GM23338 (cell line): ENCODE results near the gene GGN. TPM values are rescaled to one million over a fixed set of nuclear protein-coding genes. Genes with fewer than 3 reads are reported as not detected.

Experiments
- ATAC-seq: fragments of 200-7000 bp; cut with Tn5 transposase; 3 replicates; pipeline ENCODE4 v1.9.1; 2020
- DNase-seq: peaks from one replicate; pipeline ENCODE4 v3.0.0-alpha.2; 2015; ENCODE audit warnings: low spot score
- H2AFZ ChIP-seq: fragments of 200-600 bp; sonication (generic); 2 replicates; pipeline ENCODE4 v1.8.0; 2016; ENCODE audit warnings: antibody characterized with exemption, mild to moderate bottlenecking, moderate library complexity
- H3F3A ChIP-seq: fragments of 200-600 bp; sonication (generic); replicated peaks from 2 replicates; pipeline ENCODE4 v1.8.0; 2017; ENCODE audit warnings: antibody characterized with exemption, mixed run types, low read depth
- H3K27ac ChIP-seq: fragments of 200-600 bp; sonication (generic); 2 replicates; pipeline ENCODE4 v1.6.1; 2016; ENCODE audit warnings: low read depth
- H3K27me3 ChIP-seq: fragments of 200-600 bp; sonication (generic); 2 replicates; pipeline ENCODE4 v1.8.0; 2016; ENCODE audit warnings: mild to moderate bottlenecking, mixed run types, moderate library complexity; ENCODE audit not compliant: insufficient read depth
- H3K36me3 ChIP-seq: fragments of 200-600 bp; sonication (generic); 2 replicates; pipeline ENCODE4 v1.8.0; 2016; ENCODE audit warnings: mild to moderate bottlenecking; ENCODE audit not compliant: insufficient read depth
- H3K4me1 ChIP-seq: fragments of 200-600 bp; sonication (generic); 2 replicates; pipeline ENCODE4 v1.8.0; 2016; ENCODE audit warnings: mild to moderate bottlenecking, moderate library complexity; ENCODE audit not compliant: insufficient read depth
- H3K4me2 ChIP-seq: fragments of 200-600 bp; sonication (generic); 2 replicates; pipeline ENCODE4 v1.7.1; 2017; ENCODE audit warnings: mixed run types
- H3K4me3 ChIP-seq: fragments of 200-600 bp; sonication (generic); 2 replicates; pipeline ENCODE4 v1.6.1; 2016; ENCODE audit warnings: mixed run types
- H3K79me2 ChIP-seq: fragments of 200-600 bp; sonication (generic); replicated peaks from 2 replicates; pipeline ENCODE4 v1.8.0; 2017; ENCODE audit warnings: mild to moderate bottlenecking; ENCODE audit not compliant: insufficient read depth
- H3K9me2 ChIP-seq: fragments of 200-600 bp; sonication (generic); 2 replicates; pipeline ENCODE4 v1.8.0; 2017; ENCODE audit not compliant: insufficient read depth
- H4K20me1 ChIP-seq: fragments of 200-600 bp; sonication (generic); replicated peaks from 2 replicates; pipeline ENCODE4 v1.8.0; 2017; ENCODE audit warnings: mild to moderate bottlenecking; ENCODE audit not compliant: insufficient read depth
- H3K27ac Mint-ChIP-seq: 2 replicates; pipeline ENCODE4 v1.8.0; 2020; ENCODE audit warnings: inconsistent platforms, mild to moderate bottlenecking, moderate library complexity, mixed read lengths
- H3K27me3 Mint-ChIP-seq: 3 replicates; pipeline ENCODE4 v1.8.0; 2022; ENCODE audit warnings: low read depth, mild to moderate bottlenecking, moderate library complexity, mixed read lengths, inconsistent platforms; ENCODE audit not compliant: insufficient read depth, poor library complexity
- H3K36me3 Mint-ChIP-seq: 3 replicates; pipeline ENCODE4 v1.8.0; 2021; ENCODE audit warnings: low read depth, mild to moderate bottlenecking, inconsistent platforms, moderate library complexity, mixed read lengths
- H3K4me1 Mint-ChIP-seq: 3 replicates; pipeline ENCODE4 v1.8.0; 2020; ENCODE audit warnings: mild to moderate bottlenecking, inconsistent platforms, mixed read lengths
- H3K4me3 Mint-ChIP-seq: 3 replicates; pipeline ENCODE4 v1.8.0; 2021; ENCODE audit warnings: moderate library complexity, mild to moderate bottlenecking, inconsistent platforms, mixed read lengths
- H3K9me3 Mint-ChIP-seq: 3 replicates; pipeline ENCODE4 v1.8.0; 2020; ENCODE audit warnings: moderate library complexity, mild to moderate bottlenecking, inconsistent platforms, mixed read lengths
- ZNF114 ChIP-seq: fragments of 250-450 bp; sonication (Bioruptor Pico); IDR thresholded peaks from 2 replicates; pipeline ENCODE4 v1.5.0; 2020; ENCODE audit warnings: mild to moderate bottlenecking, moderate library complexity
- ZNF331 ChIP-seq: fragments of 250-450 bp; sonication (Bioruptor Pico); IDR thresholded peaks from 2 replicates; pipeline ENCODE4 v1.5.0; 2020; ENCODE audit warnings: low read depth, mild to moderate bottlenecking, moderate library complexity
- polyA plus RNA-seq: library from polyadenylated mRNA; unstranded; fragments of >200 nt; fragmentation: Nextera tagmentation; extraction: Ambion mirVana; gene quantifications from 2 replicates; pipeline ENCODE4 v1.2.1, GENCODE V29; 2016
- total RNA-seq: library from RNA; depleted of rRNA; stranded (reverse); fragments of >200 nt; shearing (Covaris generic); gene quantifications from 2 replicates; pipeline ENCODE4 v1.2.3, GENCODE V29; 2014
- TF ChIP-seq, protein P1 (sequence below): fragments of 250-450 bp; sonication (Bioruptor Pico); IDR thresholded peaks from 2 replicates; pipeline ENCODE4 v1.5.0; 2020; ENCODE audit warnings: mild to moderate bottlenecking, moderate library complexity
- TF ChIP-seq, protein P2 (sequence below), 2 experiments: fragments of 200-600 bp in 1 of 2; sonication (generic) in 1 of 2; conservative IDR thresholded peaks; 2 replicates each; pipeline versions ENCODE4 v1.5.1 to v1.6.1; 2016 to 2017; ENCODE audit warnings: antibody characterized with exemption in 2 of 2, low read depth in 2 of 2, mild to moderate bottlenecking in 2 of 2, moderate library complexity in 1 of 2

GGN gene
- total and polyA plus RNA-seq, 2 experiments from 2014 or later = 0.14 to 1.5 TPM

DNA sequence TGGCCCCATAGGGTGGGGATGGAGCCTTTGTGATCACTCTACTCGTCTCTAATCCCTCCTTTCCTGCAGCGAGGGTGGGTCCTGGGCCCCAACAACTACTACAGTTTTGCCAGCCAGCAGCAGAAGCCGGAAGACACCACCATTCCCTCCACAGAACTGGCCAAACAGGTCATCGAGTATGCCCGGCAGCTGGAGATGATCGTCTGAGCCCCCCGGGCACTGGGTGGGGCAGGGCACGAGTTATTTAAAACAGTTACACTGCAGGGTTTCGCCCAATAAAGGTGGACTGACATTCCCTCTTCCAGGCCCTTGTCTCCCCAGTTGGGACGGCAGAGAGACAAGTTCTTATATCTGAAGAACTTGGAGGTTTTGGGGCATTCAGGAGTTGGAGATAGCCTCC, 4.7 kb downstream of the GGN start:
- no peak for DNase-seq
- H3K9me2 ChIP-seq = no peaks in the 10 kb centered on the region
- Mint-ChIP-seq H3K27ac (no peak overlapping the region), H3K4me1 (peaks cover 16% of the 10 kb centered on the region), H3K27me3 (peaks cover 32% of the 10 kb centered on the region), H3K9me3 (no peaks in the 10 kb centered on the region; the same call in 2 of the 3 replicates), H3K36me3 (peaks cover 48% of the 10 kb centered on the region), H3K4me3 (no peak overlapping the region)
- H3K4me1 ChIP-seq = peaks cover 3% of the 10 kb centered on the region
- no peaks in the 10 kb centered on the region for H3K79me2 ChIP-seq
- no peak for ATAC-seq
- no peak overlapping the region for H3K4me2 ChIP-seq
- H3K27me3 ChIP-seq = peaks cover 24% of the 10 kb centered on the region
- peaks cover 15% of the 10 kb centered on the region for H3F3A ChIP-seq
- H4K20me1 ChIP-seq = peaks cover 8% of the 10 kb centered on the region
- TF ChIP-seq, protein P1, sequence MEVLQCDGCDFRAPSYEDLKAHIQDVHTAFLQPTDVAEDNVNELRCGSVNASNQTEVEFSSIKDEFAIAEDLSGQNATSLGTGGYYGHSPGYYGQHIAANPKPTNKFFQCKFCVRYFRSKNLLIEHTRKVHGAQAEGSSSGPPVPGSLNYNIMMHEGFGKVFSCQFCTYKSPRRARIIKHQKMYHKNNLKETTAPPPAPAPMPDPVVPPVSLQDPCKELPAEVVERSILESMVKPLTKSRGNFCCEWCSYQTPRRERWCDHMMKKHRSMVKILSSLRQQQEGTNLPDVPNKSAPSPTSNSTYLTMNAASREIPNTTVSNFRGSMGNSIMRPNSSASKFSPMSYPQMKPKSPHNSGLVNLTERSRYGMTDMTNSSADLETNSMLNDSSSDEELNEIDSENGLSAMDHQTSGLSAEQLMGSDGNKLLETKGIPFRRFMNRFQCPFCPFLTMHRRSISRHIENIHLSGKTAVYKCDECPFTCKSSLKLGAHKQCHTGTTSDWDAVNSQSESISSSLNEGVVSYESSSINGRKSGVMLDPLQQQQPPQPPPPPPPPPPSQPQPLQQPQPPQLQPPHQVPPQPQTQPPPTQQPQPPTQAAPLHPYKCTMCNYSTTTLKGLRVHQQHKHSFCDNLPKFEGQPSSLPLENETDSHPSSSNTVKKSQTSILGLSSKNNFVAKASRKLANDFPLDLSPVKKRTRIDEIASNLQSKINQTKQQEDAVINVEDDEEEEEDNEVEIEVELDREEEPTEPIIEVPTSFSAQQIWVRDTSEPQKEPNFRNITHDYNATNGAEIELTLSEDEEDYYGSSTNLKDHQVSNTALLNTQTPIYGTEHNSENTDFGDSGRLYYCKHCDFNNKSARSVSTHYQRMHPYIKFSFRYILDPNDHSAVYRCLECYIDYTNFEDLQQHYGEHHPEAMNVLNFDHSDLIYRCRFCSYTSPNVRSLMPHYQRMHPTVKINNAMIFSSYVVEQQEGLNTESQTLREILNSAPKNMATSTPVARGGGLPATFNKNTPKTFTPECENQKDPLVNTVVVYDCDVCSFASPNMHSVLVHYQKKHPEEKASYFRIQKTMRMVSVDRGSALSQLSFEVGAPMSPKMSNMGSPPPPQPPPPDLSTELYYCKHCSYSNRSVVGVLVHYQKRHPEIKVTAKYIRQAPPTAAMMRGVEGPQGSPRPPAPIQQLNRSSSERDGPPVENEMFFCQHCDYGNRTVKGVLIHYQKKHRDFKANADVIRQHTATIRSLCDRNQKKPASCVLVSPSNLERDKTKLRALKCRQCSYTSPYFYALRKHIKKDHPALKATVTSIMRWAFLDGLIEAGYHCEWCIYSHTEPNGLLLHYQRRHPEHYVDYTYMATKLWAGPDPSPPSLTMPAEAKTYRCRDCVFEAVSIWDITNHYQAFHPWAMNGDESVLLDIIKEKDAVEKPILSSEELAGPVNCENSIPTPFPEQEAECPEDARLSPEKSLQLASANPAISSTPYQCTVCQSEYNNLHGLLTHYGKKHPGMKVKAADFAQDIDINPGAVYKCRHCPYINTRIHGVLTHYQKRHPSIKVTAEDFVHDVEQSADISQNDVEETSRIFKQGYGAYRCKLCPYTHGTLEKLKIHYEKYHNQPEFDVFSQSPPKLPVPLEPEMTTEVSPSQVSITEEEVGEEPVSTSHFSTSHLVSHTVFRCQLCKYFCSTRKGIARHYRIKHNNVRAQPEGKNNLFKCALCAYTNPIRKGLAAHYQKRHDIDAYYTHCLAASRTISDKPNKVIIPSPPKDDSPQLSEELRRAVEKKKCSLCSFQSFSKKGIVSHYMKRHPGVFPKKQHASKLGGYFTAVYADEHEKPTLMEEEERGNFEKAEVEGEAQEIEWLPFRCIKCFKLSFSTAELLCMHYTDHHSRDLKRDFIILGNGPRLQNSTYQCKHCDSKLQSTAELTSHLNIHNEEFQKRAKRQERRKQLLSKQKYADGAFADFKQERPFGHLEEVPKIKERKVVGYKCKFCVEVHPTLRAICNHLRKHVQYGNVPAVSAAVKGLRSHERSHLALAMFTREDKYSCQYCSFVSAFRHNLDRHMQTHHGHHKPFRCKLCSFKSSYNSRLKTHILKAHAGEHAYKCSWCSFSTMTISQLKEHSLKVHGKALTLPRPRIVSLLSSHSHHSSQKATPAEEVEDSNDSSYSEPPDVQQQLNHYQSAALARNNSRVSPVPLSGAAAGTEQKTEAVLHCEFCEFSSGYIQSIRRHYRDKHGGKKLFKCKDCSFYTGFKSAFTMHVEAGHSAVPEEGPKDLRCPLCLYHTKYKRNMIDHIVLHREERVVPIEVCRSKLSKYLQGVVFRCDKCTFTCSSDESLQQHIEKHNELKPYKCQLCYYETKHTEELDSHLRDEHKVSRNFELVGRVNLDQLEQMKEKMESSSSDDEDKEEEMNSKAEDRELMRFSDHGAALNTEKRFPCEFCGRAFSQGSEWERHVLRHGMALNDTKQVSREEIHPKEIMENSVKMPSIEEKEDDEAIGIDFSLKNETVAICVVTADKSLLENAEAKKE (CRISPR knock-in tag) = no peak
- H3K4me3 ChIP-seq = no peak overlapping the region
- no peak overlapping the region for H2AFZ ChIP-seq
- no peak overlapping the region for H3K27ac ChIP-seq
- H3K36me3 ChIP-seq = peaks cover 11% of the 10 kb centered on the region

DNA sequence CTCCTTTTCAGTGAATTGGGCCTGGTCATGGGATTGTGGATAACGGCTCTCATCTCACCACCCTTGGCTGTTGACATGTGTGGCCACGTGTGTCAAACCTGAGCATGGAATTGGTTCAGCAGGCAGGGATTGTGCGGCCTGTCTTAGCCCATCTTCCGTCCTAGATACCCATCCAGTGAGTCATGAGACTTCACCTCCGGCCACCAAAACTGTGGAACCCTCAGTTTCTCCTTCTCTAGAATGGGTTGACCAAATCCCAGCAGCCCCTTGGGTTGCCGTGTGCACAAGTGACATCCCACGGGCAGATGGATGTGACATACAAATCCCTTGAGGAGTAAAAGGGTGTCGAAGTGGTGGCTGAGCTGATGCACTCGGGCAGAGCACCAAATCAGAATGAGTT, 6.7 kb downstream of the GGN start:
- Mint-ChIP-seq H3K9me3 (no peaks in the 10 kb centered on the region; the same call in 2 of the 3 replicates), H3K27me3 (peaks cover 22% of the 10 kb centered on the region), H3K4me3 (no peak overlapping the region), H3K4me1 (peaks cover 13% of the 10 kb centered on the region), H3K27ac (no peak overlapping the region), H3K36me3 (peaks cover 52% of the 10 kb centered on the region)
- no peak overlapping the region for H2AFZ ChIP-seq
- H3K4me1 ChIP-seq = peaks cover 3% of the 10 kb centered on the region
- H3K9me2 ChIP-seq = no peaks in the 10 kb centered on the region
- H4K20me1 ChIP-seq = peaks cover 14% of the 10 kb centered on the region
- peaks cover 16% of the 10 kb centered on the region for H3K79me2 ChIP-seq
- no peak overlapping the region for H3K27ac ChIP-seq
- peaks cover 15% of the 10 kb centered on the region for H3F3A ChIP-seq
- H3K4me3 ChIP-seq = no peak overlapping the region
- H3K4me2 ChIP-seq = no peak overlapping the region
- no peak for DNase-seq
- H3K27me3 ChIP-seq = peaks cover 14% of the 10 kb centered on the region
- no peak for ATAC-seq
- peaks cover 20% of the 10 kb centered on the region for H3K36me3 ChIP-seq
- TF ChIP-seq ZNF114 (CRISPR knock-in tag) (no peak), ZNF331 (CRISPR knock-in tag) (no peak)
- TF ChIP-seq, protein P1 (CRISPR knock-in tag) = no peak
- TF ChIP-seq, protein P2, sequence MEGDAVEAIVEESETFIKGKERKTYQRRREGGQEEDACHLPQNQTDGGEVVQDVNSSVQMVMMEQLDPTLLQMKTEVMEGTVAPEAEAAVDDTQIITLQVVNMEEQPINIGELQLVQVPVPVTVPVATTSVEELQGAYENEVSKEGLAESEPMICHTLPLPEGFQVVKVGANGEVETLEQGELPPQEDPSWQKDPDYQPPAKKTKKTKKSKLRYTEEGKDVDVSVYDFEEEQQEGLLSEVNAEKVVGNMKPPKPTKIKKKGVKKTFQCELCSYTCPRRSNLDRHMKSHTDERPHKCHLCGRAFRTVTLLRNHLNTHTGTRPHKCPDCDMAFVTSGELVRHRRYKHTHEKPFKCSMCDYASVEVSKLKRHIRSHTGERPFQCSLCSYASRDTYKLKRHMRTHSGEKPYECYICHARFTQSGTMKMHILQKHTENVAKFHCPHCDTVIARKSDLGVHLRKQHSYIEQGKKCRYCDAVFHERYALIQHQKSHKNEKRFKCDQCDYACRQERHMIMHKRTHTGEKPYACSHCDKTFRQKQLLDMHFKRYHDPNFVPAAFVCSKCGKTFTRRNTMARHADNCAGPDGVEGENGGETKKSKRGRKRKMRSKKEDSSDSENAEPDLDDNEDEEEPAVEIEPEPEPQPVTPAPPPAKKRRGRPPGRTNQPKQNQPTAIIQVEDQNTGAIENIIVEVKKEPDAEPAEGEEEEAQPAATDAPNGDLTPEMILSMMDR (conservative IDR thresholded peaks at IDR 0.05; ENCODE audit: low read depth in 2 of 2) = no peak
